Activated T-cell treated with anti-CD3 and anti-CD28 coated beads for 24 hours (primary cell): ENCODE measurements around the gene WDR20.

ENCODE experiments used
- DNase-seq: peaks from one replicate; pipeline ENCODE4 v3.0.0-alpha.2; 2020; ENCODE audit warnings: low read depth

Gene WDR20

DNA sequence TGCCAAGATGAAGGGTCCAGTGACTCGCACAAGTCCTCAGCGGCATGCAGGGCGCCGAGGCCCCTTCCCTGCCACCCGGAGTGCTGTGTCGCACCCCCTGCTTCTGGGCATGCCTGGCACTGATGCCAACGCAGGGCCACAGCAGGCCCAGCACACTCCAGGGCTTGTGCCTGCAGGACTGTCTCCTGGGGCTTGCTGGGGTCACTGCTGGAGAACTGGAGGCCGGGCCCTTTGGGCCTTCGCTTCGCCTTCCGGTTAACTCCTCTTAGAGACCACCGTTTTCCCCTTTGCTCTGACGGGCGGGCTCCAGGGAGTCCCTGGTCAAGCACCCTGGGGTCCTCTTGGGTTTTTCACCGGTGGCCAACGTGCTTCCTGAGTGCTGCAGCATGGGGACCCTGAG, 79.6 kb downstream of the WDR20 start:
- DNase-seq: no peak

DNA sequence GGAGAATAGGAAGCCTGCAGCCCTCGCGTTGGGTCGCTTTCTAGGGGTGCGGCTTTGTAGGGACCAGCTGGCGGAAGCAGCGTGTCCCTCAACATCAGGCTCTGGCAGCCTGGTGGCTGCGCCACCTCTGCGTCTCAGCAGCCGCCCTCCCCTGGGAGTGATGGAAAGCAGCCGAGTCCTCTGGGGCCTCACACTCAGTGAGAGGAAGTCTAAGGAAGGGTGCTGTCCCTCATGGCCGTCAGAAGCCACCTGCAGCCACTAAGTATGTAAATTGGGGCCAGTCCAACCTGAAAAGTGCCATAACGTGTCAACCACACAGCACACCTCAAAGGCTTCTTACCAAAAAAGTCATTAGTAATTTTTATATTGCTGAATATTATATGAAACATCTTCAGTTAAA, 80.3 kb downstream of the WDR20 start:
- no peak for DNase-seq

DNA sequence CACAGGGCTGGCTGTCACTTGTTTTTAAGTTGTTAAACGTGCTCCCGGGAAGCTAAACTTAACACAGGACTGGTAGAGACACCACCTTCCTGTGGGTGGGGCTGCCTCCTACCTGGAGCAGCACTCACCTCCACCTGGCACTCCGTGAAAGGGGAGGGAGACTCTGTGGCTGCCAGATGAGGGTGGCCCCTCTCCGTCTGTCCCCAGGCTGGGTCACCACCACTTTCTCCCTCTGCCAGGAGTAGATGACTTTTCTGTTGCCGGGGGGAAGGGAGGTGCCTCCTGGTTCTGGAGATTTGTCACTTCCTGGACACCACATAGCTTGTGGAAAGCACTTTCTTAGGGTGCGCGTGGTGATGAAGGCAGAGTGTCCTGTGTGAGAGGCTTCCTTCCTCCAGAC, 81.3 kb downstream of the WDR20 start:
- no peak for DNase-seq

DNA sequence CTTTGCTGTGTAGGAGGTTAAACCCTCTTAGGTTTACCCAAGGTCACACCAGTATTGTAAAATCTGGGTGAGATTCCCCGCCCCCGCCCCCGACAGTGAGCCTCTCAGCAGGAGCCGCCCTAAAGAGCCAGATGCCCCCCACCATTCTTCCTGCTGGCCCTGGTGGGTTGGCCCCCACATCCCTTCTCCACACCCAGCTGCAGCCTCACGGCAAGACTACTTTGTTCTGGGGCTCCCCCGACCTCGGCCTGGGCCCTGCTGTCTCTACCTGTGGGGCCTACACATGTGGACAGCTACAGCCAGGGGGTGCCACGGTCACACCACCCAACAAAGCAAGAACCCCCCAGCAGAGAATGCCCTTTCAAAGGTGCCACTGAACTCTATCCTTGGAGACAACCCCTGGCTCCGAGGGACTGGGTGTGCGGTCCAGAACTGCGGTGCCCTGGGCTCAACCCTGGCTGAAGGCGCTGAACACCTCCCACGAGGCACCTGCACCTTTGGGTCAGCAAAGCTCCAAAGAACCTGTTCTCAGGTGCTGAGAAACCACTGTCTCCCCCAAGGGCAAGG, 82.4 kb downstream of the WDR20 start:
- DNase-seq: no peak

DNA sequence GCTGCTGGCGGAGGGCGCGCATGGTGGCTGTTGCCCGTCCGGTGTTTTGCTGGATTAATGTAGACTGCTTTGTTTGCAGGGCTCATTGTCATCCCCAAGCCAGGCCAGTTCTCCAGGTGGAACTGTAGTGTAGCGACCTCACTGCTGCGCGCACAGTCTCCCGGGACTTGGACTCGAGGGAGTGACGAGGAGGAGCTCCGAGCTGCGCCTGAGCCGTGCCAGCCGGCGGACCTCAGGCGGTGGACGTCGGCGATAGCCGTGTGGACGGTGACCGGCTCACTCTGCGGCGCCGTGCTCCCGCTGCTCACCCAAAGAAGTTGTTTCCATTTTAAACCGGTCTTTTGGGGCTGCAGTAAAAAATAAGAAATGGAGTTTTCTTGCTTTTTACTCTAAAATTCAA, 83.1 kb downstream of the WDR20 start:
- no peak for DNase-seq

GRCh38 chr14:102223682-102224081, 84.0 kb downstream of the WDR20 start:
- no peak for DNase-seq

DNA sequence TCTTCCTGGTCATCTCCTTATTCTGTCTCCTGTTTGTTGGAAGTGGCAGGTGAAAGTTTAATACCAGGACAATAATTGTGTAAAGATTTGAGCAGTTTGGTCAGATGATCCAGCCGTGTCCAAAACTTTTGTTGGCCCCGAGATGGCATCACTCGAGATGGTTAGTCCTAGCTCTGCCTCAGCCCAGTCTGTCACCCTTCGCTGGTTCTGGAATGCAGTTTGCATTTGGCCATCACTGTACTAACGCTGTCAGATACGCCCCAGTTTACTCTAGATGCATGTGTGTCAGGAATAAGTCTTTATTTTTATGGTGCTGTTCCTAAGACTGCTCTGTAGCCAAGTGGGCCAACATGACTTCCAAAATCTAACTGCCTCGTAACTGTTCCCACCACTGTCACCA, 85.7 kb downstream of the WDR20 start:
- DNase-seq: no peak

DNA sequence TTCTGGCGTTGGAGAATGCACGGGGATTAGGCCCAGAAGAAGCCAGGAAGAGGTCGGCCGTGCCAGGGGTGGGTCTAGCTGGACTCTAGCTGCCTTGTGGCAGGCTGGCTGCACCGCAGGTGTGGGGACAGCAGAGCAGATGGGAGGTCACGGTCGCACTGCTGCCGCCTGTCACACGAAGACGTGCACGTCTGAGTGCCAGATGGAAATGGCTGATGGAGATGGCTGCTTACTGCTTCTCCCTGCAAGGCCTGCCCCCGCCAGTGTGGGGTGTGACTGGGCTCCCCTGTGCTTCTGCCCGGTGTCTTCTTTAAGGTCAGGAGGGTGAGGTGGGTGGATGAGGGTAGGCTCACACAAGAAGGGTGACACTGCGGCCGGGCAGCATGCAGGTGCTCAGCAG, 86.2 kb downstream of the WDR20 start:
- no peak for DNase-seq

DNA sequence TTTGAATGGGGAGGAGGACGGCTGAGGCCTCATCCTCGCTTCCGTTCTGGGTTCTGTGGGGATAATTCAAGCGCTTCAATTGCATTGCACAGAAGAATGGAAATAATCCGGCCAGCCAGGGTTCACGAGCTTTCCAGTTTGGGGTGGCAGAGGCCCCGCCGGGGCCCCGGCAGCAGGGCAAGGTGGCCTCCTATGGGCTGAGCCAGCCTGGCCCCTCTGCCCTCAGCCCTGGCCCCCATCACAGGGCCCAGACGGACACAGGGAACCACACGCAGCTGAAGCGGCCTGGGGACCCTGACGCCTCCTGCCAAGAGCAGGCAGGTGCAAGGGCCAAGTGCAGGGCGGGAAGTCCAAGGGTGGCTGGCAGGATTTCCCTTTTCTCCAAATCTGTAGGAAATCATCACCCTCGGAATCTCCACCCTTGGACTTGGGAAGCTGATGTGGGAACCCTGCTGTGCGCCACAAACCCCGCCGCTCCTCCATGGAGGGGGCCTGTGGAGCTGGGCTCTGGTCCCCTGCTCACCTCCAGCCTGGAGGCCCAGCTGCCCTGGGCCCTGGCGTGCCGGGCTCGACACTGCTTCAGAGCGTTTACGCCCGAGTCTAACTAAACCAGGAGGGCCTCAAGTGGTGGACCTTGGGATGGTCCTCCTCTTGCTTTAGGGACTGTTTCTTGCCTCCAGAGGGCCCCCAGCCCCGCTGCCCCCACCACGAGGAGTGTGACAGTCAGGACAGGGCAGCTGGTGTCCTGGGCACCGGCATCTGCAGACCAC, 86.8 kb downstream of the WDR20 start:
- DNase-seq: no peak

- no peak for DNase-seq
Measured at GRCh38 chr14:102227184-102227964, 87.7 kb downstream of the WDR20 start.

DNA sequence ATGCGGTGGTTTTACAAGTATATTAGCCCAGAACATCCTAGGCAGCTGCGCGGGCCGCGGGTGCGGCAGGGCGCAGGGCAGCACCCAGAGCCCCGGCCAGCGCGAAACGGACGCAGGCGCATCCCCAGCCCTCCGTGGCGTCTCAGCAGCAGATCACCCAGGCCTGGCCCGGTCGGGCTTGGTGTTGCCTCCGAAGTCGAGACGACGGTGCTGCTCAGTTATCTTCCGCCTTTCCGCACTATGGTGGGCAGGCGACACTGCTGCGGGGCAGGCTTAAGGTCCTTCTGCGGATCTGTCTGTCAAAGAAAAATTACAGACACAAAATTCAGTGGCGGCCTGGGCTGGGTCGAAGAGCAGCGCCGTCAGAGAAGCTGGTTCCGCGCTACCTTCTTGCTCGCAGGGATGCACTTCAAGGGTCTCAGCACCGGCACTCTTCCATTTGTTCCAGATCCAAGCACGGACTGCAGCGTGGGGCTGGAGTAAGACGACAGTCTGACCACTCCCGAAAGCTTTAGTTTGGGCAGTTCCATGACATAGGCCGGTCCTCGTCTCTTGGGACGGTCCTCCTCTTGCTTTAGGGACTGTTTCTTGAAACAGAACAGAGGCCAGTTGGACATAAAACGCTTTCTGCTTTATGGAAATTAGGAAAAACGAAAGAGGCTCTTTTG, 89.5 kb downstream of the WDR20 start:
- no peak for DNase-seq

GRCh38 chr14:102229739-102230092, 90.0 kb downstream of the WDR20 start:
- DNase-seq: no peak

DNA sequence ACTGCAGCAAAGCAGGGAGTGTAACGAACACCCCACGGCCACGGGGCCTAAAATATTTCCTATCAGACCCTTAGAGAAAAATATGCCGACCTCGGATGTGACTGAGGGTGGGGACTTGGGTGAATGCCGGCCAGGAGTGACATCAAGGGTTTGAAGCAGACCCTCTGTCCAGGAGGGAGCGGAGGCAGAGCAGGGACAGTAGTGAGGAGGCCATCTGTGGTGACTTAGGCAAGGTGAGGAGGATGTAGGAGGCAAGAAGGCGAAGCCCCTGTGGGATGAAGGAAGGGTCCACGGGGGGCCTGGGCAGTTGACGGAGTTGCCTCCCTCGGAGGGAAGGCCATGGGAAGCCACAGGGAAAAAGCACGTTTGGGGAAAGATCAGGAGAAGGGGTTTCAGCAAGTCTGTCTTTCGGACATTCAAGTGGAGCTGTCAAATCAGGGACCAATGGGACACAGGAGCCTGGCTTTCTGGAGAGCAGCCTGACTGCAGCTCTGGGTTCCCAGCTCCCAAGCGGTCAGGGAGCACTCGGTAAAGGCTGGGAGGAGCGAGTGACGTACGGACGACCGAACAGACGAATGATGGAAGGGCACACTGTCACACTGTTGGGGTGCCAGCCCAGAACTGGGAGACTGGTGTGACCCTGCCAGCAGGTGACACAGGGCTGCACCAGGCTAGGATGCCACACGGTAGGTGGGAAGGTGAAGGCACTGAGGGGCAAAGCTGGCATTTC, 90.9 kb downstream of the WDR20 start:
- DNase-seq: no peak

- no peak for DNase-seq
Measured at GRCh38 chr14:102231476-102232347, 92.0 kb downstream of the WDR20 start.

GRCh38 chr14:102232348-102232625, 92.6 kb downstream of the WDR20 start:
- DNase-seq: no peak

GRCh38 chr14:102233081-102233480, 93.4 kb downstream of the WDR20 start:
- no peak for DNase-seq

- no peak for DNase-seq
Measured at GRCh38 chr14:102234331-102235264, 94.9 kb downstream of the WDR20 start.

DNA sequence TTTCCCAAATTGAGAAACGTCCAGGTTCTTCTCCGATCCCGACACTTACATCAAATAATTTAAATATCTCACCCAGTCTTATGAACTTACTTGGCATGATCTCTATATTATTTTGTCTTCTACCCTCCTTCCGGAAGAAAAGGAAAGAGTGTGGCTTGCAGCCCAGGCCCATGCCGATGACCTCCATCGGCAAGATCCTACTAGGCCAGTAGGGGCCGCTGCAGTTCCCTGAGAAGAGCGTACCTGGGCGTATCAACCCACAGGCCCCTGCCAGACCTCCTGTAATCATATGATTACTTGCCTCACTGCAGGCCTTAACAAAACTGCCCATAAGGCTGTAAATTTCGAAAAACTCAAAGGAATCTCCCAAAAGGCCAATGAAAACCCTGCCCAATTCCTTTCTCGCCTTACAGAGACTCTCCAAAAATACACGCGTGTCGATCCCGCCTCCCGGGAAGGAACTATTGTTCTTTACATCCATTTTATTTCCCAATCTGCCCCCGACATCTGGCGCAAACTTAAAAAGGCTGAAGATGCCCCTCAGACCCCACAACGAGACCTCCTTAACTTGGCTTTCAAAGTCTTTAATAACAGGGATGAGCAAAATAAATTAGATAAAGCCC, 95.7 kb downstream of the WDR20 start:
- DNase-seq: peak; percentile 68

DNA sequence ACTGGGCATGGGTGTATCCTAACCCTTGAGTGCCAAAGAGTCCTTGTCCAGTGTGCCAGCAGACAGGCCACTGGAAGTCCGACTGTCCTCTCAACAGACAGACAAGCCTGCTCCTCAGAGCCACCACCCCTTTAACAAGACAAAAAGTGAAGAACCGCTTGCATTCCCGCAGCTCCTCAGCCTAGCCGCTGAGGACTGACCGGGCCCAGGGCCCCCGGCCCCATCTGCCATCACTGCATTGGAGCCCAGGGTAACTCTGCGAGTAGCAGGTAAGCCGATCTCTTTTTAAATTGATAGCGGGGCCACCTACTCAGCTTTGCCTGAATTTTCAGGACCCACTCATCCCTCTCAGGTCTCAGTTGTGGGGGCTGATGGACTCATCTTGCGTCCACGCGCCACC, 96.3 kb downstream of the WDR20 start:
- no peak for DNase-seq

GRCh38 chr14:102238131-102238530, 98.4 kb downstream of the WDR20 start:
- no peak for DNase-seq
